Stimulated activated CD4-positive, alpha-beta T cell treated with anti-CD3 and anti-CD28 coated beads, Interleukin-12 subunit alpha, Interleukin-12 subunit beta, amount 100 ng/mL, for 24 hours (primary cell): ENCODE data around the gene DRC7.
"Not testable (repeated sequence)": the region's sequence is repeated elsewhere in the genome, so short reads cannot be mapped to it uniquely, and the experiment has no call there.

Source experiments
- DNase-seq, 2 experiments: peaks; one replicate each; pipeline ENCODE4 v3.0.0-alpha.2; 2020; ENCODE audit warnings: low read depth in 2 of 2

Gene DRC7

GRCh38 chr16:57734925-57735754 is 40.5 kb downstream of the DRC7 start:
- peak; percentile 95 to 97 for DNase-seq

GRCh38 chr16:57735755-57736418 is 41.3 kb downstream of the DRC7 start, which contains the start of gene KATNB1:
Gene KATNB1 (plus strand): TSS chr16:57735770. CDS start chr16:57737244, 1,474 bp downstream.
- no peak for DNase-seq

- peak in 1 of 2 experiments; percentile 26 for DNase-seq
Observed at GRCh38 chr16:57736419-57737351, 42.1 kb downstream of the DRC7 start.

- DNase-seq, result no peak
Observed at GRCh38 chr16:57738844-57739243, 44.2 kb downstream of the DRC7 start.

- no peak for DNase-seq
Observed at GRCh38 chr16:57739756-57740422, 45.3 kb downstream of the DRC7 start.

GRCh38 chr16:57740423-57741071 is 45.9 kb downstream of the DRC7 start:
- DNase-seq, result no peak

GRCh38 chr16:57741660-57742191 is 47.1 kb downstream of the DRC7 start:
- DNase-seq, result no peak

GRCh38 chr16:57742543-57742942 is 47.9 kb downstream of the DRC7 start:
- DNase-seq, result no peak

GRCh38 chr16:57743458-57743857 is 48.9 kb downstream of the DRC7 start:
- DNase-seq, result no peak

GRCh38 chr16:57743886-57744641 is 49.5 kb downstream of the DRC7 start:
- DNase-seq, result no peak

- DNase-seq, result no peak
Observed at GRCh38 chr16:57744642-57744903, 50.0 kb downstream of the DRC7 start.

- no peak for DNase-seq
Observed at GRCh38 chr16:57745768-57746167, 51.2 kb downstream of the DRC7 start.

- DNase-seq, result not testable (repeated sequence)
Observed at GRCh38 chr16:57746316-57746715, 51.7 kb downstream of the DRC7 start.

GRCh38 chr16:57747091-57747490 is 52.5 kb downstream of the DRC7 start:
- DNase-seq, result no peak

- DNase-seq, result no peak
Observed at GRCh38 chr16:57747496-57747895, 52.9 kb downstream of the DRC7 start.

GRCh38 chr16:57747996-57748395 is 53.4 kb downstream of the DRC7 start:
- no peak for DNase-seq

GRCh38 chr16:57748596-57748995 is 54.0 kb downstream of the DRC7 start:
- DNase-seq, result no peak

- no peak for DNase-seq
Observed at GRCh38 chr16:57749101-57749692, 54.6 kb downstream of the DRC7 start.

GRCh38 chr16:57749856-57750452 is 55.3 kb downstream of the DRC7 start:
- no peak for DNase-seq
